GM23338 (cell line): ENCODE measurements around the gene EEF1AKMT4. TPM values are rescaled to one million over a fixed set of nuclear protein-coding genes. Genes with fewer than 3 reads are reported as not detected.

Source experiments
- ATAC-seq: fragments of 200-7000 bp; cut with Tn5 transposase; 3 replicates; pipeline ENCODE4 v1.9.1; 2020
- DNase-seq: peaks from one replicate; pipeline ENCODE4 v3.0.0-alpha.2; 2015; ENCODE audit warnings: low spot score
- H2AFZ ChIP-seq: fragments of 200-600 bp; sonication (generic); 2 replicates; pipeline ENCODE4 v1.8.0; 2016; ENCODE audit warnings: antibody characterized with exemption, mild to moderate bottlenecking, moderate library complexity
- H3F3A ChIP-seq: fragments of 200-600 bp; sonication (generic); replicated peaks from 2 replicates; pipeline ENCODE4 v1.8.0; 2017; ENCODE audit warnings: antibody characterized with exemption, mixed run types, low read depth
- H3K27ac ChIP-seq: fragments of 200-600 bp; sonication (generic); 2 replicates; pipeline ENCODE4 v1.6.1; 2016; ENCODE audit warnings: low read depth
- H3K27me3 ChIP-seq: fragments of 200-600 bp; sonication (generic); 2 replicates; pipeline ENCODE4 v1.8.0; 2016; ENCODE audit warnings: mild to moderate bottlenecking, mixed run types, moderate library complexity; ENCODE audit not compliant: insufficient read depth
- H3K36me3 ChIP-seq: fragments of 200-600 bp; sonication (generic); 2 replicates; pipeline ENCODE4 v1.8.0; 2016; ENCODE audit warnings: mild to moderate bottlenecking; ENCODE audit not compliant: insufficient read depth
- H3K4me1 ChIP-seq: fragments of 200-600 bp; sonication (generic); 2 replicates; pipeline ENCODE4 v1.8.0; 2016; ENCODE audit warnings: mild to moderate bottlenecking, moderate library complexity; ENCODE audit not compliant: insufficient read depth
- H3K4me2 ChIP-seq: fragments of 200-600 bp; sonication (generic); 2 replicates; pipeline ENCODE4 v1.7.1; 2017; ENCODE audit warnings: mixed run types
- H3K4me3 ChIP-seq: fragments of 200-600 bp; sonication (generic); 2 replicates; pipeline ENCODE4 v1.6.1; 2016; ENCODE audit warnings: mixed run types
- H3K79me2 ChIP-seq: fragments of 200-600 bp; sonication (generic); replicated peaks from 2 replicates; pipeline ENCODE4 v1.8.0; 2017; ENCODE audit warnings: mild to moderate bottlenecking; ENCODE audit not compliant: insufficient read depth
- H3K9me2 ChIP-seq: fragments of 200-600 bp; sonication (generic); 2 replicates; pipeline ENCODE4 v1.8.0; 2017; ENCODE audit not compliant: insufficient read depth
- H4K20me1 ChIP-seq: fragments of 200-600 bp; sonication (generic); replicated peaks from 2 replicates; pipeline ENCODE4 v1.8.0; 2017; ENCODE audit warnings: mild to moderate bottlenecking; ENCODE audit not compliant: insufficient read depth
- H3K27ac Mint-ChIP-seq: 2 replicates; pipeline ENCODE4 v1.8.0; 2020; ENCODE audit warnings: inconsistent platforms, mild to moderate bottlenecking, moderate library complexity, mixed read lengths
- H3K27me3 Mint-ChIP-seq: 3 replicates; pipeline ENCODE4 v1.8.0; 2022; ENCODE audit warnings: low read depth, mild to moderate bottlenecking, moderate library complexity, mixed read lengths, inconsistent platforms; ENCODE audit not compliant: insufficient read depth, poor library complexity
- H3K36me3 Mint-ChIP-seq: 3 replicates; pipeline ENCODE4 v1.8.0; 2021; ENCODE audit warnings: low read depth, mild to moderate bottlenecking, inconsistent platforms, moderate library complexity, mixed read lengths
- H3K4me1 Mint-ChIP-seq: 3 replicates; pipeline ENCODE4 v1.8.0; 2020; ENCODE audit warnings: mild to moderate bottlenecking, inconsistent platforms, mixed read lengths
- H3K4me3 Mint-ChIP-seq: 3 replicates; pipeline ENCODE4 v1.8.0; 2021; ENCODE audit warnings: moderate library complexity, mild to moderate bottlenecking, inconsistent platforms, mixed read lengths
- H3K9me3 Mint-ChIP-seq: 3 replicates; pipeline ENCODE4 v1.8.0; 2020; ENCODE audit warnings: moderate library complexity, mild to moderate bottlenecking, inconsistent platforms, mixed read lengths
- CREB1 ChIP-seq: fragments of 250-450 bp; sonication (Bioruptor Pico); IDR thresholded peaks from 2 replicates; pipeline ENCODE4 v1.5.0; 2020; ENCODE audit warnings: low read depth, mild to moderate bottlenecking, moderate library complexity
- EZH2 ChIP-seq: fragments of 200-600 bp; sonication (generic); IDR thresholded peaks from one replicate; pipeline ENCODE4 v1.8.0; 2017; ENCODE audit warnings: antibody characterized with exemption, mild to moderate bottlenecking, low read depth; ENCODE audit not compliant: unreplicated experiment
- EZH2phosphoT487 ChIP-seq: fragments of 200-600 bp; sonication (generic); IDR thresholded peaks from one replicate; pipeline ENCODE4 v1.8.1; 2018; ENCODE audit warnings: antibody characterized with exemption; ENCODE audit not compliant: unreplicated experiment
- JUNB ChIP-seq: IDR thresholded peaks from one replicate; pipeline ENCODE4 v1.6.1; 2016; ENCODE audit warnings: antibody characterized with exemption; ENCODE audit not compliant: unreplicated experiment
- POLR2AphosphoS5 ChIP-seq: IDR thresholded peaks from 2 replicates; pipeline ENCODE4 v1.6.1; 2016; ENCODE audit warnings: antibody characterized with exemption, low read depth
- STAT1 ChIP-seq: IDR thresholded peaks from one replicate; pipeline ENCODE4 v1.6.1; 2016; ENCODE audit warnings: antibody characterized with exemption; ENCODE audit not compliant: unreplicated experiment
- ZNF114 ChIP-seq: fragments of 250-450 bp; sonication (Bioruptor Pico); IDR thresholded peaks from 2 replicates; pipeline ENCODE4 v1.5.0; 2020; ENCODE audit warnings: mild to moderate bottlenecking, moderate library complexity
- ZNF331 ChIP-seq: fragments of 250-450 bp; sonication (Bioruptor Pico); IDR thresholded peaks from 2 replicates; pipeline ENCODE4 v1.5.0; 2020; ENCODE audit warnings: low read depth, mild to moderate bottlenecking, moderate library complexity
- polyA plus RNA-seq: library from polyadenylated mRNA; unstranded; fragments of >200 nt; fragmentation: Nextera tagmentation; extraction: Ambion mirVana; gene quantifications from 2 replicates; pipeline ENCODE4 v1.2.1, GENCODE V29; 2016
- total RNA-seq: library from RNA; depleted of rRNA; stranded (reverse); fragments of >200 nt; shearing (Covaris generic); gene quantifications from 2 replicates; pipeline ENCODE4 v1.2.3, GENCODE V29; 2014
- TF ChIP-seq, protein P1 (sequence below): IDR thresholded peaks from one replicate; pipeline ENCODE4 v1.6.1; 2018; ENCODE audit warnings: antibody characterized with exemption; ENCODE audit not compliant: unreplicated experiment
- TF ChIP-seq, protein P2 (sequence below), 2 experiments: fragments of 200-600 bp in 1 of 2; sonication (generic) in 1 of 2; conservative IDR thresholded peaks; 2 replicates each; pipeline versions ENCODE4 v1.5.1 to v1.6.1; 2016 to 2017; ENCODE audit warnings: antibody characterized with exemption in 2 of 2, low read depth in 2 of 2, mild to moderate bottlenecking in 2 of 2, moderate library complexity in 1 of 2
- TF ChIP-seq, protein P3 (sequence below): IDR thresholded peaks from 2 replicates; pipeline ENCODE4 v1.6.1; 2016; ENCODE audit warnings: antibody characterized with exemption
- TF ChIP-seq, protein P4 (sequence below): fragments of 250-450 bp; sonication (Bioruptor Pico); IDR thresholded peaks from 2 replicates; pipeline ENCODE4 v1.5.0; 2020; ENCODE audit warnings: mild to moderate bottlenecking, moderate library complexity

EEF1AKMT4 gene
- total and polyA plus RNA-seq, 2 experiments from 2014 or later, result 12.9 to 14.3 TPM

DNA sequence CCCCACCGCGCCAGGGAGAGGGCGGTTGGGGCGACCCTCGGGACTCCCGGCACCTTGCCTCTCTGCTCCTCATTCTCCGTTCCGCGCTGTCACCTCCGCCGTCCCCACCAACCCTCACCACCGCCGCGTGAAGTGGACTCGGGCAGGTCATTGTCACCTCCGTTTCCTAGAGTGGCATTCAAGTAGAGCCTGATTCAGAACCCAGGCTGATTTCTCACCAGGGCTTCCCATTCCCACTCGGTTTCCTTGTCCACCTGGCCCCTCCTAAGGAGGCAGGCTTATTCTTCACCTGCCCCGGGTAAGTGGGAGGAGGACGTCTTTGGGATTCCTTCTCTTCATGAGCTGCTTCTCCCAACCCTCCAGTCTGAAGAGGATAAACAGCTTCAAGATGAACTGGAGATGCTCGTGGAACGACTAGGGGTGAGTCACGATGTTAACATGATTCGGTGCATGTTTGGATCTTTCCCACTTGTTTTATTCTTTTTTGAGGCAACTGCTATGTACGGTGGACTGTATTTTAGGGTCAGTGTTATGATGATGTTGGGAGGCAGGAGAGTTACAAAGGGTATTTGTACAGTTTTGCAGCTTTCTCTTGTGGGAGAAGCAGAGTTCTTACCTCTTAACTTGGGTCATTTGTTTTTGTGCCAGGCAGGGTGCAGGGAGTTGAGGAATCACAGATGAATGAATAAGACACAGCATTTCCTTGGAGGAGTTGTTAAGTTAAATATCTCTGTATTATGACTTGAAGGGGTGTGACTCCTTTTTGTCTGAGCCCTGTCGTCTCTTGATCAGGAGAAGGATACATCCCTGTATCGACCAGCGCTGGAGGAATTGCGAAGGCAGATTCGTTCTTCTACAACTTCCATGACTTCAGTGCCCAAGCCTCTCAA lies 50.3 kb downstream of the EEF1AKMT4 start:
- Histone ChIP-seq H3K4me1 (peaks cover 7% of the 10 kb centered on the region; the same call in 1 of the 2 replicates), H3K36me3 (peaks cover 37% of the 10 kb centered on the region), H3K27ac (0 out of 2 replicates have a peak overlapping the region, but pooled peaks have one; percentile 45), H3K79me2 (peaks cover 37% of the 10 kb centered on the region), H2AFZ (0 out of 2 replicates have a peak overlapping the region, but pooled peaks have one; percentile 23), H4K20me1 (peaks cover 18% of the 10 kb centered on the region), H3F3A (peaks cover 15% of the 10 kb centered on the region; the same call in 1 of the 2 replicates), H3K27me3 (no peaks in the 10 kb centered on the region), H3K9me2 (no peaks in the 10 kb centered on the region), H3K4me2 (peak overlapping the region; percentile 99), H3K4me3 (peak overlapping the region; percentile 98)
- Mint-ChIP-seq H3K27ac (peak overlapping the region; percentile 95), H3K36me3 (peaks cover 54% of the 10 kb centered on the region), H3K4me1 (peaks cover 10% of the 10 kb centered on the region), H3K4me3 (peak overlapping the region; percentile 99), H3K27me3 (peaks cover 10% of the 10 kb centered on the region), H3K9me3 (no peaks in the 10 kb centered on the region)
- TF ChIP-seq, protein P1, sequence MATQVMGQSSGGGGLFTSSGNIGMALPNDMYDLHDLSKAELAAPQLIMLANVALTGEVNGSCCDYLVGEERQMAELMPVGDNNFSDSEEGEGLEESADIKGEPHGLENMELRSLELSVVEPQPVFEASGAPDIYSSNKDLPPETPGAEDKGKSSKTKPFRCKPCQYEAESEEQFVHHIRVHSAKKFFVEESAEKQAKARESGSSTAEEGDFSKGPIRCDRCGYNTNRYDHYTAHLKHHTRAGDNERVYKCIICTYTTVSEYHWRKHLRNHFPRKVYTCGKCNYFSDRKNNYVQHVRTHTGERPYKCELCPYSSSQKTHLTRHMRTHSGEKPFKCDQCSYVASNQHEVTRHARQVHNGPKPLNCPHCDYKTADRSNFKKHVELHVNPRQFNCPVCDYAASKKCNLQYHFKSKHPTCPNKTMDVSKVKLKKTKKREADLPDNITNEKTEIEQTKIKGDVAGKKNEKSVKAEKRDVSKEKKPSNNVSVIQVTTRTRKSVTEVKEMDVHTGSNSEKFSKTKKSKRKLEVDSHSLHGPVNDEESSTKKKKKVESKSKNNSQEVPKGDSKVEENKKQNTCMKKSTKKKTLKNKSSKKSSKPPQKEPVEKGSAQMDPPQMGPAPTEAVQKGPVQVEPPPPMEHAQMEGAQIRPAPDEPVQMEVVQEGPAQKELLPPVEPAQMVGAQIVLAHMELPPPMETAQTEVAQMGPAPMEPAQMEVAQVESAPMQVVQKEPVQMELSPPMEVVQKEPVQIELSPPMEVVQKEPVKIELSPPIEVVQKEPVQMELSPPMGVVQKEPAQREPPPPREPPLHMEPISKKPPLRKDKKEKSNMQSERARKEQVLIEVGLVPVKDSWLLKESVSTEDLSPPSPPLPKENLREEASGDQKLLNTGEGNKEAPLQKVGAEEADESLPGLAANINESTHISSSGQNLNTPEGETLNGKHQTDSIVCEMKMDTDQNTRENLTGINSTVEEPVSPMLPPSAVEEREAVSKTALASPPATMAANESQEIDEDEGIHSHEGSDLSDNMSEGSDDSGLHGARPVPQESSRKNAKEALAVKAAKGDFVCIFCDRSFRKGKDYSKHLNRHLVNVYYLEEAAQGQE, result no peak
- TF ChIP-seq, protein P2, sequence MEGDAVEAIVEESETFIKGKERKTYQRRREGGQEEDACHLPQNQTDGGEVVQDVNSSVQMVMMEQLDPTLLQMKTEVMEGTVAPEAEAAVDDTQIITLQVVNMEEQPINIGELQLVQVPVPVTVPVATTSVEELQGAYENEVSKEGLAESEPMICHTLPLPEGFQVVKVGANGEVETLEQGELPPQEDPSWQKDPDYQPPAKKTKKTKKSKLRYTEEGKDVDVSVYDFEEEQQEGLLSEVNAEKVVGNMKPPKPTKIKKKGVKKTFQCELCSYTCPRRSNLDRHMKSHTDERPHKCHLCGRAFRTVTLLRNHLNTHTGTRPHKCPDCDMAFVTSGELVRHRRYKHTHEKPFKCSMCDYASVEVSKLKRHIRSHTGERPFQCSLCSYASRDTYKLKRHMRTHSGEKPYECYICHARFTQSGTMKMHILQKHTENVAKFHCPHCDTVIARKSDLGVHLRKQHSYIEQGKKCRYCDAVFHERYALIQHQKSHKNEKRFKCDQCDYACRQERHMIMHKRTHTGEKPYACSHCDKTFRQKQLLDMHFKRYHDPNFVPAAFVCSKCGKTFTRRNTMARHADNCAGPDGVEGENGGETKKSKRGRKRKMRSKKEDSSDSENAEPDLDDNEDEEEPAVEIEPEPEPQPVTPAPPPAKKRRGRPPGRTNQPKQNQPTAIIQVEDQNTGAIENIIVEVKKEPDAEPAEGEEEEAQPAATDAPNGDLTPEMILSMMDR (conservative IDR thresholded peaks at IDR 0.05; ENCODE audit: low read depth in 2 of 2), result no peak
- TF ChIP-seq JUNB (no peak), EZH2phosphoT487 (no peak), EZH2 (no peak), ZNF114 (CRISPR knock-in tag) (no peak), POLR2AphosphoS5 (no peak), STAT1 (no peak), ZNF331 (CRISPR knock-in tag) (no peak), CREB1 (CRISPR knock-in tag) (no peak)
- TF ChIP-seq, protein P3, sequence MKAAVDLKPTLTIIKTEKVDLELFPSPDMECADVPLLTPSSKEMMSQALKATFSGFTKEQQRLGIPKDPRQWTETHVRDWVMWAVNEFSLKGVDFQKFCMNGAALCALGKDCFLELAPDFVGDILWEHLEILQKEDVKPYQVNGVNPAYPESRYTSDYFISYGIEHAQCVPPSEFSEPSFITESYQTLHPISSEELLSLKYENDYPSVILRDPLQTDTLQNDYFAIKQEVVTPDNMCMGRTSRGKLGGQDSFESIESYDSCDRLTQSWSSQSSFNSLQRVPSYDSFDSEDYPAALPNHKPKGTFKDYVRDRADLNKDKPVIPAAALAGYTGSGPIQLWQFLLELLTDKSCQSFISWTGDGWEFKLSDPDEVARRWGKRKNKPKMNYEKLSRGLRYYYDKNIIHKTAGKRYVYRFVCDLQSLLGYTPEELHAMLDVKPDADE, result no peak
- TF ChIP-seq, protein P4, sequence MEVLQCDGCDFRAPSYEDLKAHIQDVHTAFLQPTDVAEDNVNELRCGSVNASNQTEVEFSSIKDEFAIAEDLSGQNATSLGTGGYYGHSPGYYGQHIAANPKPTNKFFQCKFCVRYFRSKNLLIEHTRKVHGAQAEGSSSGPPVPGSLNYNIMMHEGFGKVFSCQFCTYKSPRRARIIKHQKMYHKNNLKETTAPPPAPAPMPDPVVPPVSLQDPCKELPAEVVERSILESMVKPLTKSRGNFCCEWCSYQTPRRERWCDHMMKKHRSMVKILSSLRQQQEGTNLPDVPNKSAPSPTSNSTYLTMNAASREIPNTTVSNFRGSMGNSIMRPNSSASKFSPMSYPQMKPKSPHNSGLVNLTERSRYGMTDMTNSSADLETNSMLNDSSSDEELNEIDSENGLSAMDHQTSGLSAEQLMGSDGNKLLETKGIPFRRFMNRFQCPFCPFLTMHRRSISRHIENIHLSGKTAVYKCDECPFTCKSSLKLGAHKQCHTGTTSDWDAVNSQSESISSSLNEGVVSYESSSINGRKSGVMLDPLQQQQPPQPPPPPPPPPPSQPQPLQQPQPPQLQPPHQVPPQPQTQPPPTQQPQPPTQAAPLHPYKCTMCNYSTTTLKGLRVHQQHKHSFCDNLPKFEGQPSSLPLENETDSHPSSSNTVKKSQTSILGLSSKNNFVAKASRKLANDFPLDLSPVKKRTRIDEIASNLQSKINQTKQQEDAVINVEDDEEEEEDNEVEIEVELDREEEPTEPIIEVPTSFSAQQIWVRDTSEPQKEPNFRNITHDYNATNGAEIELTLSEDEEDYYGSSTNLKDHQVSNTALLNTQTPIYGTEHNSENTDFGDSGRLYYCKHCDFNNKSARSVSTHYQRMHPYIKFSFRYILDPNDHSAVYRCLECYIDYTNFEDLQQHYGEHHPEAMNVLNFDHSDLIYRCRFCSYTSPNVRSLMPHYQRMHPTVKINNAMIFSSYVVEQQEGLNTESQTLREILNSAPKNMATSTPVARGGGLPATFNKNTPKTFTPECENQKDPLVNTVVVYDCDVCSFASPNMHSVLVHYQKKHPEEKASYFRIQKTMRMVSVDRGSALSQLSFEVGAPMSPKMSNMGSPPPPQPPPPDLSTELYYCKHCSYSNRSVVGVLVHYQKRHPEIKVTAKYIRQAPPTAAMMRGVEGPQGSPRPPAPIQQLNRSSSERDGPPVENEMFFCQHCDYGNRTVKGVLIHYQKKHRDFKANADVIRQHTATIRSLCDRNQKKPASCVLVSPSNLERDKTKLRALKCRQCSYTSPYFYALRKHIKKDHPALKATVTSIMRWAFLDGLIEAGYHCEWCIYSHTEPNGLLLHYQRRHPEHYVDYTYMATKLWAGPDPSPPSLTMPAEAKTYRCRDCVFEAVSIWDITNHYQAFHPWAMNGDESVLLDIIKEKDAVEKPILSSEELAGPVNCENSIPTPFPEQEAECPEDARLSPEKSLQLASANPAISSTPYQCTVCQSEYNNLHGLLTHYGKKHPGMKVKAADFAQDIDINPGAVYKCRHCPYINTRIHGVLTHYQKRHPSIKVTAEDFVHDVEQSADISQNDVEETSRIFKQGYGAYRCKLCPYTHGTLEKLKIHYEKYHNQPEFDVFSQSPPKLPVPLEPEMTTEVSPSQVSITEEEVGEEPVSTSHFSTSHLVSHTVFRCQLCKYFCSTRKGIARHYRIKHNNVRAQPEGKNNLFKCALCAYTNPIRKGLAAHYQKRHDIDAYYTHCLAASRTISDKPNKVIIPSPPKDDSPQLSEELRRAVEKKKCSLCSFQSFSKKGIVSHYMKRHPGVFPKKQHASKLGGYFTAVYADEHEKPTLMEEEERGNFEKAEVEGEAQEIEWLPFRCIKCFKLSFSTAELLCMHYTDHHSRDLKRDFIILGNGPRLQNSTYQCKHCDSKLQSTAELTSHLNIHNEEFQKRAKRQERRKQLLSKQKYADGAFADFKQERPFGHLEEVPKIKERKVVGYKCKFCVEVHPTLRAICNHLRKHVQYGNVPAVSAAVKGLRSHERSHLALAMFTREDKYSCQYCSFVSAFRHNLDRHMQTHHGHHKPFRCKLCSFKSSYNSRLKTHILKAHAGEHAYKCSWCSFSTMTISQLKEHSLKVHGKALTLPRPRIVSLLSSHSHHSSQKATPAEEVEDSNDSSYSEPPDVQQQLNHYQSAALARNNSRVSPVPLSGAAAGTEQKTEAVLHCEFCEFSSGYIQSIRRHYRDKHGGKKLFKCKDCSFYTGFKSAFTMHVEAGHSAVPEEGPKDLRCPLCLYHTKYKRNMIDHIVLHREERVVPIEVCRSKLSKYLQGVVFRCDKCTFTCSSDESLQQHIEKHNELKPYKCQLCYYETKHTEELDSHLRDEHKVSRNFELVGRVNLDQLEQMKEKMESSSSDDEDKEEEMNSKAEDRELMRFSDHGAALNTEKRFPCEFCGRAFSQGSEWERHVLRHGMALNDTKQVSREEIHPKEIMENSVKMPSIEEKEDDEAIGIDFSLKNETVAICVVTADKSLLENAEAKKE (CRISPR knock-in tag), result no peak
- DNase-seq (no peak), ATAC-seq (no peak)
